Ectodermal cell (in vitro differentiated cells): ENCODE results near the gene SERPINI1.

Experiments used
- H3K27ac ChIP-seq: 2 replicates; pipeline ENCODE4 v1.7.0; 2013; ENCODE audit warnings: mild to moderate bottlenecking, low read depth, low read length; ENCODE audit not compliant: insufficient read depth, poor library complexity, severe bottlenecking
- H3K27me3 ChIP-seq: 2 replicates; pipeline ENCODE4 v1.7.0; 2013; ENCODE audit warnings: mild to moderate bottlenecking, low read length; ENCODE audit not compliant: insufficient read depth, control insufficient read depth, poor library complexity, severe bottlenecking
- H3K36me3 ChIP-seq: one replicate; pipeline ENCODE4 v1.7.0; 2013; ENCODE audit warnings: low read length; ENCODE audit not compliant: control insufficient read depth, insufficient read depth
- H3K4me1 ChIP-seq: one replicate; pipeline ENCODE4 v1.7.0; 2013; ENCODE audit warnings: low read length; ENCODE audit not compliant: control insufficient read depth, insufficient read depth
- H3K4me3 ChIP-seq: 2 replicates; pipeline ENCODE4 v1.7.0; 2013; ENCODE audit warnings: low read depth, low read length, control low read depth; ENCODE audit not compliant: insufficient read depth
- H3K9me3 ChIP-seq: 2 replicates; pipeline ENCODE4 v1.7.0; 2013; ENCODE audit warnings: mild to moderate bottlenecking, low read length, moderate library complexity; ENCODE audit not compliant: control insufficient read depth
- WGBS, 2 experiments: methylation state at CpG; one replicate each; pipeline ENCODE4 v1.1.7; 2013; ENCODE audit warnings: missing lambda C conversion rate in 2 of 2; 5-methylcytosine and 5-hydroxymethylcytosine counted together

The SERPINI1 gene

GRCh38 chr3:167783781-167784180 is 48.3 kb downstream of the SERPINI1 start:
- Histone ChIP-seq H3K4me1 (no peaks in the 10 kb centered on the region), H3K4me3 (no peak overlapping the region), H3K27ac (no peak overlapping the region), H3K27me3 (no peaks in the 10 kb centered on the region), H3K36me3 (no peaks in the 10 kb centered on the region), H3K9me3 (no peaks in the 10 kb centered on the region)
- WGBS, 2 experiments, result 87 to 88% methylated on average over 1 of the region's 1 CpG

GRCh38 chr3:167785790-167786189 is 50.3 kb downstream of the SERPINI1 start:
- WGBS, 2 experiments, result 83 to 98% methylated on average over 3 of the region's 3 CpGs
- Histone ChIP-seq H3K4me1 (no peaks in the 10 kb centered on the region), H3K27ac (no peak overlapping the region), H3K36me3 (no peaks in the 10 kb centered on the region), H3K9me3 (no peaks in the 10 kb centered on the region), H3K27me3 (no peaks in the 10 kb centered on the region), H3K4me3 (no peak overlapping the region)

- no peaks in the 10 kb centered on the region for H3K27me3 ChIP-seq
- 70 to 80% methylated on average over 3 to 4 of the region's 4 CpGs for WGBS, 2 experiments
- H3K27ac ChIP-seq, result no peak overlapping the region
- no peaks in the 10 kb centered on the region for H3K9me3 ChIP-seq
- H3K4me1 ChIP-seq, result no peaks in the 10 kb centered on the region
- H3K36me3 ChIP-seq, result no peaks in the 10 kb centered on the region
- no peak overlapping the region for H3K4me3 ChIP-seq
Measured at GRCh38 chr3:167787440-167787839, 51.9 kb downstream of the SERPINI1 start.

- Histone ChIP-seq H3K27me3 (no peaks in the 10 kb centered on the region), H3K4me3 (no peak overlapping the region), H3K36me3 (no peaks in the 10 kb centered on the region), H3K9me3 (no peaks in the 10 kb centered on the region), H3K27ac (no peak overlapping the region), H3K4me1 (no peaks in the 10 kb centered on the region)
Measured at GRCh38 chr3:167798443-167798842, 62.9 kb downstream of the SERPINI1 start.

DNA sequence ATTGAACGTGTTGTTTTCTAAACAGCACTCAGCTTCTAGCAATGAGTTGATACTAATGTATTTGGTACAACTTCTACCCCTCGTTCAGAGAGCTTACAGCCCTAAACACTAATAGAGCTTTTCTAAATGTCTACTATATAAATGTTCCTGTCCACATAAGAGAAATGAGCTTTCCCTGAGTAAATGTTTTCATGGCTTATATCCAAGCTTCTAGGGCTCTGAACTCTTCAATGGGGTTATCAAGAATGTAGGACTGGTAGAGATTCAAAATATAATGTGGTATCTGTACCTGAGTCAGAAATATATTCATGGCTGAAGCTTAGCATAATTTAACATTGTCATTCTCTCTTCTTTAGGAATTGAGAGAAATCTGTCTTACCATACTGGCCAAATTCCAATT is 73.4 kb downstream of the SERPINI1 start:
- no peaks in the 10 kb centered on the region for H3K27me3 ChIP-seq
- H3K9me3 ChIP-seq, result no peaks in the 10 kb centered on the region
- no peak overlapping the region for H3K27ac ChIP-seq
- no peaks in the 10 kb centered on the region for H3K4me1 ChIP-seq
- WGBS, 2 experiments, result 80 to 81% methylated on average over 1 of the region's 2 CpGs
- no peaks in the 10 kb centered on the region for H3K36me3 ChIP-seq
- no peak overlapping the region for H3K4me3 ChIP-seq

GRCh38 chr3:167810236-167810635 is 74.7 kb downstream of the SERPINI1 start:
- Histone ChIP-seq H3K27ac (no peak overlapping the region), H3K4me1 (no peaks in the 10 kb centered on the region), H3K9me3 (no peaks in the 10 kb centered on the region), H3K27me3 (no peaks in the 10 kb centered on the region), H3K4me3 (no peak overlapping the region), H3K36me3 (no peaks in the 10 kb centered on the region)

DNA sequence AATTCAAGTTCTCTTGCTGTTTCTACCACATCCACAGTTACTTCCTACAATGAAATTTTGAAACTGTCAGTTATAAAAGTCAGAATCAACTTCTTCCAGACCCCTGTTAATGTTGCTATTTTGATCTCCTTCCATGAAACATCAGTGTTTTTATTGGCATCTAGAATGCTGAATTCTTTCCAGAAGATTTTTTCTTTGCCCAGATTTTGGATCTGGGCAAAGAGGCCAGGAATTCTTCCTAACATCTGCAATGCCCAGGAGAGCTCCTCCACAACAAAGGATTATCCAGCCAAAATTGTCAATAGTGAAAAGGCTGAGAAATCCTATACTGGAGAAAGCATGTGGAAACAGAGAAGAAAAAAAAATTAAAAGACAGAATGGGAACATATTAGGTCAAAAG is 75.5 kb downstream of the SERPINI1 start:
- Histone ChIP-seq H3K4me1 (no peaks in the 10 kb centered on the region), H3K36me3 (no peaks in the 10 kb centered on the region), H3K4me3 (no peak overlapping the region), H3K27me3 (no peaks in the 10 kb centered on the region), H3K27ac (no peak overlapping the region), H3K9me3 (no peaks in the 10 kb centered on the region)

DNA sequence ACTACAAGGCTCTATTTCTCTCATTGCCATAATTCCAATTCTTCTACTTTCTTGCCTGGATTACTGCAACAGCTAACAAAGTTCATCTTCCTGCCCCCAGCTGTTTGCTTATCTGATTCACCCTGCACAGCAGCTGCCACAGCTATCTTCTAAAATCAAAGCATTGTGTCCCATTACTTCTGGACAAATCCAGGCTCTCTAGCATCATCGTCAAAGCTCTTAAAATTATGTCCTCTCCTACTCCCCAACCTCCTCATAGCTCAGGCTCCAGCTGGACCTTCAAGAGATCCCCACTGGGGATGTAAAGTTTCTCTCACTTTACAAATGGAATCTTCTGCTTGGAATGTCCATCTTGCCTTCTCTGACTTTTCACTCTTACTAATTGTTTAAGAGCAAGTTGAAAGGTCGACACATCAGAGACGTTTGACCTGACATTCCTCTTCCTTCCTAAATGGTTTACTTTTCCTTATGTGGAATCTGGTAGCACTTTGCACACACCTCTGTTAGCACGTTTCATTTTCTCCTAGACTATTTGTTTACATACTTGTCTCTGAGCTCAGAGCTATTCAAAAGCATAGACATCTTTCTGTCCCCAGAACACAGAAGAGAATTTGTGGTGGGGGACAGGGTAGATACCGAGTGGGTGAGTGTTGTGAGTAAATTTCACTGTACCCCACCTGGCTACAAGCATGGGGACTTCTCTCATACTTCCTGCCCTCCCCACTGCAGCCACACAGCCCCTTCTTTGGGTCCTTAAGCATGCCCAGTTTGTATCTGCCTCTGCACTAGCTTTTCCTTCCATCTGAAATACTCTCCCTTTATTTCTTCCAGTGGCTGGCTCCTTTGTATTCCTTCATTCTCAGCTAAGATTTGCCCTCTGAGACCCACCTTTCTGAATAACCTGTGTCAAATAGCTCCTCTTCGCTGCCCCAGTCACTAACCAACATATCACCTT is 77.9 kb downstream of the SERPINI1 start:
- Histone ChIP-seq H3K27me3 (no peaks in the 10 kb centered on the region), H3K27ac (no peak overlapping the region), H3K4me3 (no peak overlapping the region), H3K36me3 (no peaks in the 10 kb centered on the region), H3K9me3 (no peaks in the 10 kb centered on the region), H3K4me1 (no peaks in the 10 kb centered on the region)
- 88 to 91% methylated on average over 6 of the region's 6 CpGs for WGBS, 2 experiments

DNA sequence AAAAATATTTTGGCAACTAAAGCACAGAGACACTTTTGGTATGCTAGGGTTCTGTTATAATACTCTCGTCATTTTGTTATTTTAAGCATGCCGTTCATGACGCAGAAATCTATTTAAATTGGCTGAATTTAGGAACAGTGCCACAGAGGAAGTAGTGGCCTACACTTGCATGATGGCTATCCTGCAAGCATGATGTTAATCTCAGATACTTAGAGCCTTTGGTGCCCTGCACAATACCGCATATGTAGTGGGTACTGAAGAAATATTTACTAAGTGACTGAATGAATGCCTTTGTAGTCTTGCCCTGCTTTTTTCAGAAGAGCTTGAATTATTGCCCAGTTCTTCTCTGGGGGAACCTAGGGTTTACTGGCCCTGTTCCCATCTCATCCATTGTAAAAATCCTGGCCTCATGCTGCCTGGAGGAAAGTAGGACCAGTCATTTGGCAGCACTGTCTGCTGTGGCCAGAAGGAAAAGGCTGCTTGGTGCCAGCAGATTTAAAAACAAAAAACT is 79.0 kb downstream of the SERPINI1 start:
- no peaks in the 10 kb centered on the region for H3K9me3 ChIP-seq
- H3K36me3 ChIP-seq, result no peaks in the 10 kb centered on the region
- no peak overlapping the region for H3K27ac ChIP-seq
- H3K4me3 ChIP-seq, result no peak overlapping the region
- no peaks in the 10 kb centered on the region for H3K27me3 ChIP-seq
- no peaks in the 10 kb centered on the region for H3K4me1 ChIP-seq
- WGBS, 2 experiments, result 94 to 98% methylated on average over 4 of the region's 4 CpGs

DNA sequence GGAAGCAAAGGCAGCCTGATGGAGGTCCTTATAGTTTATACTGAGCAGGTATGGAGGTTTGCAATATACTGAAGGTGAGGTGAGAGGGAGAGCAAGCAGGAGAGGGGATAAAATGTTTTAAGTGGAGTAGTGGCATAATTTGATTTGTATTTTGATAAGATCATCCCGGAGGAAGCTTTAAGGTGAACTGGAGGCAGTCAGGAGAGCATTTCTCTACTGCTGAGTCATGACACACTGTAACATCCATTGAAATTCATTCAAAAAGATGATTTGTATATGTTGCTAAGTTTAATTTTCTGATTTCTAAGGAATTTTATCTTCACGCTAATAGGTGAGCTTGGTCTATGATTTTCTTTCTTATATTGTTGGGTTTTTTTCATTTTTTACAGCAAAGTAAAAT is 81.4 kb downstream of the SERPINI1 start:
- 87 to 92% methylated on average over 1 of the region's 2 CpGs for WGBS, 2 experiments

More for the DNA sequence above, 81.4 kb downstream of the SERPINI1 start:
- Histone ChIP-seq H3K4me1 (no peaks in the 10 kb centered on the region), H3K27me3 (no peaks in the 10 kb centered on the region), H3K27ac (no peak overlapping the region), H3K9me3 (no peaks in the 10 kb centered on the region), H3K36me3 (no peaks in the 10 kb centered on the region), H3K4me3 (no peak overlapping the region)
